22Rv1 (cell line): ENCODE results near the gene LRRTM4.
"Not testable (repeated sequence)": the region's sequence is repeated elsewhere in the genome, so short reads cannot be mapped to it uniquely, and the experiment has no call there.

ENCODE experiments used
- H3K27ac ChIP-seq: fragments of 450-650 bp; 2 replicates; pipeline ENCODE4 v1.5.1; 2017
- CTCF ChIP-seq: fragments of 450-650 bp; IDR thresholded peaks from 2 replicates; pipeline ENCODE4 v1.5.1; 2017; ENCODE audit warnings: mild to moderate bottlenecking
- ZFX ChIP-seq: fragments of 450-650 bp; IDR thresholded peaks from 2 replicates; pipeline ENCODE4 v1.6.1; 2017; ENCODE audit warnings: antibody characterized with exemption, borderline replicate concordance

LRRTM4 gene

GRCh38 chr2:77099961-77100360, 422.2 kb downstream of the LRRTM4 start:
- TF ChIP-seq CTCF (no peak), ZFX (no peak)
- H3K27ac ChIP-seq: no peak overlapping the region

GRCh38 chr2:77095525-77095924, 426.7 kb downstream of the LRRTM4 start:
- H3K27ac ChIP-seq: not testable (repeated sequence)

- no peak for TF ChIP-seq ZFX
- no peak for TF ChIP-seq CTCF
- no peak overlapping the region for H3K27ac ChIP-seq
These were observed 427.1 kb downstream of the LRRTM4 start for GRCh38 chr2:77095096-77095495.

- not testable (repeated sequence) for H3K27ac ChIP-seq
These were observed 433.8 kb downstream of the LRRTM4 start for GRCh38 chr2:77088424-77088823.

GRCh38 chr2:77087987-77088414, 434.2 kb downstream of the LRRTM4 start:
- no peak overlapping the region for H3K27ac ChIP-seq
- no peak for TF ChIP-seq ZFX
- no peak for TF ChIP-seq CTCF

GRCh38 chr2:77086478-77086877, 435.7 kb downstream of the LRRTM4 start:
- H3K27ac ChIP-seq: peak overlapping the region; percentile 34
- TF ChIP-seq ZFX (no peak), CTCF (no peak)

GRCh38 chr2:77086051-77086450, 436.1 kb downstream of the LRRTM4 start:
- no peak overlapping the region; the same call in 1 of the 2 replicates for H3K27ac ChIP-seq
- TF ChIP-seq ZFX (no peak), CTCF (no peak)

GRCh38 chr2:77085561-77085960, 436.6 kb downstream of the LRRTM4 start:
- TF ChIP-seq CTCF: no peak
- TF ChIP-seq ZFX: no peak
- no peak overlapping the region for H3K27ac ChIP-seq
